Endothelial cell of umbilical vein (primary cell): ENCODE data around the gene CCDC106. TPM values are rescaled to one million over a fixed set of nuclear protein-coding genes. Genes with fewer than 3 reads are reported as not detected.

ENCODE experiments used
- BruUV-seq: library from RNA; stranded (reverse); fragments of 400-500 nt; replicated peaks from 2 replicates; lab custom pipeline; 2021; lab: Mats Ljungman, UMichigan
- CTCF ChIA-PET: fragments of 300-600, 350-600 bp; sonication (Branson Sonifier 250); formaldehyde crosslinking; loops from one replicate; lab custom pipeline; 2021; ENCODE audit warnings: antibody characterized with exemption, inconsistent platforms; lab: Charles Lee
- POLR2A ChIA-PET: fragments of 300-600, 350-600 bp; sonication (Branson Sonifier 250); formaldehyde crosslinking; loops from one replicate; lab custom pipeline; 2021; ENCODE audit warnings: antibody characterized with exemption, inconsistent platforms; lab: Charles Lee
- DNase-seq: peaks from one replicate; pipeline ENCODE4 v3.0.0-alpha.2; 2011; ENCODE audit warnings: low read depth, low spot score
- FAIRE-seq: peaks from 2 replicates; lab custom pipeline; 2011; peaks lifted over from hg19 to GRCh38; lab: Jason Lieb, UNC
- H2AFZ ChIP-seq: 2 replicates; pipeline ENCODE4 v1.6.0; 2012; ENCODE audit warnings: low read depth, low read length, control low read depth, inconsistent platforms
- H3K27ac ChIP-seq: 2 replicates; pipeline ENCODE4 v1.5.1; 2011; ENCODE audit warnings: low read depth, mild to moderate bottlenecking, control low read depth, low read length, moderate library complexity; ENCODE audit not compliant: insufficient read depth
- H3K27me3 ChIP-seq, 2 experiments: 2 replicates each; pipeline versions ENCODE4 v1.6.0 to v1.6.1; 2011; ENCODE audit warnings: low read length in 2 of 2, mixed read lengths in 1 of 2; ENCODE audit not compliant: control insufficient read depth in 2 of 2, insufficient read depth in 2 of 2
- H3K36me3 ChIP-seq, 2 experiments: 2 replicates in 1 of 2; 3 replicates in 1 of 2; pipeline ENCODE4 v1.5.1; 2011; ENCODE audit warnings: low read length in 2 of 2, mild to moderate bottlenecking in 1 of 2, moderate library complexity in 1 of 2; ENCODE audit not compliant: control insufficient read depth in 2 of 2, insufficient read depth in 2 of 2; ENCODE audit errors: extremely low read depth in 1 of 2
- H3K4me1 ChIP-seq: 3 replicates; pipeline ENCODE4 v1.5.1; 2011; ENCODE audit warnings: mild to moderate bottlenecking, low read length; ENCODE audit not compliant: control insufficient read depth, insufficient read depth; ENCODE audit errors: extremely low read depth
- H3K4me2 ChIP-seq: 2 replicates; pipeline ENCODE4 v1.6.1; 2011; ENCODE audit warnings: low read length, control low read depth, mixed read lengths; ENCODE audit not compliant: insufficient read depth
- H3K4me3 ChIP-seq, 3 experiments: fragments of 200-600 bp in 1 of 3; sonication (generic), shearing (Covaris generic) in 1 of 3; replicated peaks in 1 of 3; 2 replicates each; pipeline ENCODE4 v1.5.1; 2011 to 2016; ENCODE audit warnings: control low read depth in 3 of 3, low read length in 3 of 3, mild to moderate bottlenecking in 2 of 3, inconsistent platforms in 1 of 3, low read depth in 1 of 3, moderate library complexity in 1 of 3; ENCODE audit not compliant: insufficient read depth in 1 of 3
- H3K79me2 ChIP-seq: 2 replicates; pipeline ENCODE4 v1.6.0; 2012; ENCODE audit warnings: low read length, inconsistent platforms; ENCODE audit not compliant: control insufficient read depth, insufficient read depth
- H3K9ac ChIP-seq: replicated peaks from 2 replicates; pipeline ENCODE3; 2011; ENCODE audit warnings: low read length, control low read depth; ENCODE audit not compliant: insufficient read depth; ENCODE audit errors: extremely low read depth
- H3K9me1 ChIP-seq: replicated peaks from 3 replicates; pipeline ENCODE4 v1.6.0; 2011; ENCODE audit warnings: mild to moderate bottlenecking, low read length; ENCODE audit not compliant: control insufficient read depth, insufficient read depth; ENCODE audit errors: extremely low read depth
- H3K9me3 ChIP-seq: replicated peaks from 2 replicates; pipeline ENCODE4 v1.5.1; 2012; ENCODE audit warnings: low read length, inconsistent platforms; ENCODE audit not compliant: control insufficient read depth, insufficient read depth
- H4K20me1 ChIP-seq: replicated peaks from 2 replicates; pipeline ENCODE3; 2011; ENCODE audit warnings: mild to moderate bottlenecking, low read length; ENCODE audit not compliant: control insufficient read depth, insufficient read depth; ENCODE audit errors: extremely low read depth
- EZH2 ChIP-seq: IDR thresholded peaks from 2 replicates; pipeline ENCODE4 v1.6.1; 2012; ENCODE audit warnings: borderline replicate concordance, low read depth, mild to moderate bottlenecking, moderate library complexity, low read length, inconsistent platforms; ENCODE audit not compliant: severe bottlenecking
- FOS ChIP-seq: IDR thresholded peaks from 2 replicates; pipeline ENCODE4 v1.6.1; 2011; ENCODE audit warnings: mild to moderate bottlenecking, low read length, moderate library complexity, borderline replicate concordance; ENCODE audit not compliant: insufficient read depth
- GATA2 ChIP-seq: IDR thresholded peaks from 2 replicates; pipeline ENCODE4 v1.7.0; 2011; ENCODE audit warnings: low read depth, mild to moderate bottlenecking, moderate library complexity, mixed read lengths, low read length; ENCODE audit not compliant: insufficient read length, insufficient read depth
- JUN ChIP-seq: IDR thresholded peaks from 2 replicates; pipeline ENCODE4 v1.6.1; 2011; ENCODE audit warnings: borderline replicate concordance, low read depth; ENCODE audit not compliant: insufficient read length, insufficient read depth
- MYC ChIP-seq: IDR thresholded peaks from one replicate; pipeline ENCODE4 v1.6.1; 2011; ENCODE audit warnings: mild to moderate bottlenecking, low read depth, low read length
- POLR2A ChIP-seq: IDR thresholded peaks from 2 replicates; pipeline ENCODE4 v1.6.1; 2012; ENCODE audit warnings: low read depth, mild to moderate bottlenecking, control low read depth, low read length
- POLR2AphosphoS5 ChIP-seq: IDR thresholded peaks from 2 replicates; pipeline ENCODE4 v1.6.1; 2012; ENCODE audit warnings: low read depth, mild to moderate bottlenecking, control low read depth, low read length, moderate library complexity; ENCODE audit not compliant: insufficient read depth
- dilution Hi-C: fragments of 300-500 bp; cut with MboI; formaldehyde crosslinking; loops from one replicate; pipeline ENCODE4 v1.15.0; 2019; ENCODE audit warnings: low sequenced_read_pairs; ENCODE audit not compliant: extremely low pct_ligation_motif_present
- intact Hi-C: fragments of 100-400 bp; cut with micrococcal nuclease; formaldehyde crosslinking; loops from one replicate; pipeline ENCODE4 v1.10.0; 2022
- polyA plus RNA-seq, 4 experiments: library from polyadenylated mRNA; depleted of rRNA in 3 of 4; stranded (reverse) in 3 of 4; unstranded in 1 of 4; fragments of >200 nt; gene quantifications; 2 replicates each; pipeline versions ENCODE4 v1.2.1 to v1.2.3, GENCODE V29; 2011 to 2012; ENCODE audit warnings: missing spikeins in 1 of 4
- total RNA-seq: library from RNA; stranded (reverse); gene quantifications from 2 replicates; pipeline ENCODE4 v1.2.3, GENCODE V29; 2021
- TF ChIP-seq, protein P1 (sequence below): IDR thresholded peaks from 2 replicates; pipeline ENCODE4 v1.6.1; 2011; ENCODE audit not compliant: insufficient read depth, insufficient read length
- TF ChIP-seq, protein P2 (sequence below), 2 donors: IDR thresholded peaks; 1 replicate in 1 of 2; 2 replicates in 1 of 2; pipeline ENCODE4 v1.5.1; 2011; ENCODE audit warnings: low read length in 2 of 2, mild to moderate bottlenecking in 2 of 2, moderate library complexity in 2 of 2, control low read depth in 1 of 2, inconsistent platforms in 1 of 2, low read depth in 1 of 2; ENCODE audit not compliant: insufficient read depth in 1 of 2; ENCODE audit errors: extremely low read depth in 1 of 2

The CCDC106 gene
- total and polyA plus RNA-seq, 2 donors (not counting 3 experiments of a cell fraction or from before 2014, with no cell fraction given) = 11.8 to 12.0 TPM

DNA sequence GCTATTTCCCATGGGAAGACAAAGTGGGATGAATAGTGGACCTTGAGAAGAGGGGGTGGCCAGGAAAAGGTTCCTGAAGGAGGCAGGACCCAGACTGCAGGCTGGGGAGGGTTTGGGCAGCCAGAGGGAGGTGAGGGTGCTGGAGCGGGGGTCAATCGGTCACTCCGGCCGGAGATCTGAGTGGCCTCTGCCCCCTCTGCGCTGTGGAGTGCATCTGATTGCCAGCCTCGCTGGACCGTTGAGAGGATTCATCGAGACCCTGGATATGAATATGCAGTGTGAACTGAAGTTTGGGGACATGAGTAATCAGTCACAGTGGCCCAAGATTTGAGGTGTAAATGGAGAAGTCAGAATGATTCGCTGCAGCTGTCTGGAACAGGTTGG, 12.7 kb upstream of the CCDC106 start:
- Histone ChIP-seq H3K9me3 (no peaks in the 10 kb centered on the region), H3K4me1 (peaks cover 15% of the 10 kb centered on the region), H2AFZ (peak overlapping the region; percentile 84), H3K4me3 (peak overlapping the region; percentile 53 to 91 (median 64)), H4K20me1 (no peaks in the 10 kb centered on the region), H3K4me2 (peak overlapping the region; percentile 96), H3K27ac (peak overlapping the region; percentile 93), H3K9me1 (no peaks in the 10 kb centered on the region), H3K79me2 (peaks cover 22% of the 10 kb centered on the region), H3K36me3 (no peaks in the 10 kb centered on the region), H3K27me3 (no peaks in the 10 kb centered on the region), H3K9ac (peak overlapping the region; percentile 99)
- DNase-seq (no peak), FAIRE-seq (no peak)
- dilution Hi-C loops (no loop called here), intact Hi-C loops (loop anchor here (1.0 kb wide), 2 partner anchors 8 to 35 kb away; partner anchors contain the start of genes ZNF524 and ZNF581)
- POLR2A ChIA-PET = no interaction called here
- TSS peak; percentile 28 for BruUV-seq
- CTCF ChIA-PET = interaction anchor here (0.7 to 1.7 kb wide), 5 partner anchors 12 to 644 kb away, joined by 3 to 5 read pairs (median 4); partner anchors contain the start of genes CCDC106 and ZNF865
- no peak for TF ChIP-seq FOS
- no peak for TF ChIP-seq POLR2AphosphoS5
- TF ChIP-seq MYC = no peak
- TF ChIP-seq, protein P1, sequence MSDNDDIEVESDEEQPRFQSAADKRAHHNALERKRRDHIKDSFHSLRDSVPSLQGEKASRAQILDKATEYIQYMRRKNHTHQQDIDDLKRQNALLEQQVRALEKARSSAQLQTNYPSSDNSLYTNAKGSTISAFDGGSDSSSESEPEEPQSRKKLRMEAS = no peak
- TF ChIP-seq, protein P2, sequence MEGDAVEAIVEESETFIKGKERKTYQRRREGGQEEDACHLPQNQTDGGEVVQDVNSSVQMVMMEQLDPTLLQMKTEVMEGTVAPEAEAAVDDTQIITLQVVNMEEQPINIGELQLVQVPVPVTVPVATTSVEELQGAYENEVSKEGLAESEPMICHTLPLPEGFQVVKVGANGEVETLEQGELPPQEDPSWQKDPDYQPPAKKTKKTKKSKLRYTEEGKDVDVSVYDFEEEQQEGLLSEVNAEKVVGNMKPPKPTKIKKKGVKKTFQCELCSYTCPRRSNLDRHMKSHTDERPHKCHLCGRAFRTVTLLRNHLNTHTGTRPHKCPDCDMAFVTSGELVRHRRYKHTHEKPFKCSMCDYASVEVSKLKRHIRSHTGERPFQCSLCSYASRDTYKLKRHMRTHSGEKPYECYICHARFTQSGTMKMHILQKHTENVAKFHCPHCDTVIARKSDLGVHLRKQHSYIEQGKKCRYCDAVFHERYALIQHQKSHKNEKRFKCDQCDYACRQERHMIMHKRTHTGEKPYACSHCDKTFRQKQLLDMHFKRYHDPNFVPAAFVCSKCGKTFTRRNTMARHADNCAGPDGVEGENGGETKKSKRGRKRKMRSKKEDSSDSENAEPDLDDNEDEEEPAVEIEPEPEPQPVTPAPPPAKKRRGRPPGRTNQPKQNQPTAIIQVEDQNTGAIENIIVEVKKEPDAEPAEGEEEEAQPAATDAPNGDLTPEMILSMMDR (IDR thresholded peaks at IDR 0.05; ENCODE audit: extremely low read depth in 1 of 2, insufficient read depth in 1 of 2, low read depth in 1 of 2, low read length in 2 of 2) = no peak
- TF ChIP-seq EZH2 = no peak
- no peak for TF ChIP-seq POLR2A
- no peak for TF ChIP-seq JUN
- TF ChIP-seq GATA2 = no peak
